ENCODE data around the gene IQCC. TPM values are rescaled to one million over a fixed set of nuclear protein-coding genes. Genes with fewer than 3 reads are reported as not detected.

The IQCC gene
- total RNA-seq, 2 donors from 2014 or later = 1.4 TPM; not detected in 1

- no peak for DNase-seq (ENCODE audit: low spot score)
- no peak overlapping the region for H3K4me3 ChIP-seq
- no peaks in the 10 kb centered on the region for H3K27me3 ChIP-seq (replicated peaks; ENCODE audit: insufficient read depth)
- H3K36me3 ChIP-seq = peaks cover 43% of the 10 kb centered on the region
- no peak for ATAC-seq (ENCODE audit: insufficient number of reproducible peaks, low FRiP score, low read depth)
- TF ChIP-seq CTCF (IDR thresholded peaks at IDR 0.05) = no peak
- no peaks in the 10 kb centered on the region for H3K9me3 ChIP-seq
- H3K27ac ChIP-seq = no peak overlapping the region
- H3K4me1 ChIP-seq (ENCODE audit: control insufficient read depth in 1 of 2, low read depth in 2 of 2) = peaks cover 19 to 31% of the 10 kb centered on the region in 2 donors
Observed at GRCh38 chr1:32224285-32224684, 18.8 kb downstream of the IQCC start.

- no peak overlapping the region for H3K4me3 ChIP-seq
- TF ChIP-seq CTCF (IDR thresholded peaks at IDR 0.05) = no peak
- no peak for ATAC-seq (ENCODE audit: insufficient number of reproducible peaks, low FRiP score, low read depth)
- no peaks in the 10 kb centered on the region for H3K27me3 ChIP-seq (replicated peaks; ENCODE audit: insufficient read depth)
- peaks cover 77% of the 10 kb centered on the region for H3K36me3 ChIP-seq
- H3K27ac ChIP-seq = no peak overlapping the region
- no peaks in the 10 kb centered on the region for H3K9me3 ChIP-seq
- H3K4me1 ChIP-seq (ENCODE audit: control insufficient read depth in 1 of 2, low read depth in 2 of 2) = peaks cover 2 to 4% of the 10 kb centered on the region in 2 donors
- no peak for DNase-seq (ENCODE audit: low spot score)
Observed at GRCh38 chr1:32228771-32229170, 23.3 kb downstream of the IQCC start.

- H3K36me3 ChIP-seq = peaks cover 56% of the 10 kb centered on the region
Observed at GRCh38 chr1:32231843-32232432, 26.5 kb downstream of the IQCC start.

GRCh38 chr1:32232558-32233304 is 27.3 kb downstream of the IQCC start:
- ATAC-seq (ENCODE audit: insufficient number of reproducible peaks, low FRiP score, low read depth) = no peak

More at GRCh38 chr1:32231843-32232432, 26.5 kb downstream of the IQCC start:
- Histone ChIP-seq H3K4me3 (no peak overlapping the region), H3K27me3 (replicated peaks; ENCODE audit: insufficient read depth) (no peaks in the 10 kb centered on the region), H3K9me3 (no peaks in the 10 kb centered on the region), H3K4me1 (ENCODE audit: control insufficient read depth in 1 of 2, low read depth in 2 of 2) (no peaks in the 10 kb centered on the region), H3K27ac (no peak overlapping the region)
- ATAC-seq (ENCODE audit: insufficient number of reproducible peaks, low FRiP score, low read depth) (no peak), DNase-seq (ENCODE audit: low spot score) (no peak)
- no peak for TF ChIP-seq CTCF (IDR thresholded peaks at IDR 0.05)

More at GRCh38 chr1:32232558-32233304, 27.3 kb downstream of the IQCC start:
- Histone ChIP-seq H3K9me3 (no peaks in the 10 kb centered on the region), H3K27ac (no peak overlapping the region), H3K4me1 (ENCODE audit: control insufficient read depth in 1 of 2, low read depth in 2 of 2) (no peaks in the 10 kb centered on the region), H3K27me3 (replicated peaks; ENCODE audit: insufficient read depth) (no peaks in the 10 kb centered on the region), H3K36me3 (peaks cover 51% of the 10 kb centered on the region), H3K4me3 (no peak overlapping the region)
- DNase-seq (ENCODE audit: low spot score) = no peak
- TF ChIP-seq CTCF (IDR thresholded peaks at IDR 0.05) = no peak

Data from thoracic aorta (tissue), 2 donors.